Measurements from ENCODE around the gene GPR142.

The GPR142 gene

DNA sequence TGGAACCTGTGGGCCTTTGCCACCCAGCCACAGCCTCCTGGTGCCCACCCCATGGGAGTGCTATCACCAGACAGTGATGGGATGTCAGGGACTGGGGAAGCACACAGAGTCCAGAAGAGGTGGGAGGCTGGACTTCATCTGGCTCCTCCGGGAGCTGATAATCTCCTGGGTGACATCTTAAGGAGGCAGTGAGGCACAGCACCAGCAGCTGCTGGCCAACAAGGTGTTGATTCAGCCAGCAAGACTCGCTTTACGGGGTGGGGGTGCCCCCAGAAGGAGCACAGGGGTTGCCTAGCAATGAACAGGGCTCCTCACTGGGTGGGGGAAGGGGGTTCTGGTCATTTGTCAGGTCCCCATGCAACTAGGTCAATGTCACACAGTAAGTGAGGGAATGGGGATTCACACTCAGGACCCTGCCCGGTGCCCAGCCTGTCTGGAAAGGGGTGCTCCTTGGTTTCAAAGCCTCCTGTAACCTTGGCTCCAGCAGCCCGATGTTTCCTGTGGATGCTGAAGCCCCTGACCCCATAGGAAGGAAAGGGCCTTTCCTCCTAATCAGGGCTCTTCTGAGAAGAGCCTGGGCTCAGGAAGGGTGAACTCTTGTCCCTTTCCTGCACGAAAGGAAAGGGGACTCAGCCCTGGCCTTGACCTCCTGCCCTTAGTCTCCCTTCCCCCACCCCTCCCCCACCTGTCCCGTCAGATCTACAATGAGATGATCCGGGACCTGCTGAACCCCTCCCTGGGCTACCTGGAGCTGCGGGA, 23.6 kb upstream of the GPR142 start:
- no peak for DNase-seq

DNA sequence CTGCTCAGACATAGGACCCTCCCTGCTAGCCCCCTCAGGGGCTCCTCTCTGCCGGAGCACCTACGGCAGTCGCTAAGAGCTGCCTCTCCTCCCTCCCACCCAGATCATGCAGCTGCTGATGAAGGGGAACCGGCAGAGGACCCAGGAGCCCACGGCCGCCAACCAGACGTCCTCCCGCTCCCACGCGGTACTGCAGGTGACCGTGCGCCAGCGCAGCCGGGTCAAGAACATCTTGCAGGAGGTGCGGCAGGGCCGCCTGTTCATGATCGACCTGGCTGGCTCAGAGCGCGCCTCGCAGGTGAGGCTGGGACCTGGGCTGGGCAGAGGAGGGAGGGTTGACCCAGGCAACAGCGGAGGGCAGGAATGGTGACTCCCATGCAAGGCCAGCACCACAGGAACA, 22.6 kb upstream of the GPR142 start:
- DNase-seq: no peak

DNA sequence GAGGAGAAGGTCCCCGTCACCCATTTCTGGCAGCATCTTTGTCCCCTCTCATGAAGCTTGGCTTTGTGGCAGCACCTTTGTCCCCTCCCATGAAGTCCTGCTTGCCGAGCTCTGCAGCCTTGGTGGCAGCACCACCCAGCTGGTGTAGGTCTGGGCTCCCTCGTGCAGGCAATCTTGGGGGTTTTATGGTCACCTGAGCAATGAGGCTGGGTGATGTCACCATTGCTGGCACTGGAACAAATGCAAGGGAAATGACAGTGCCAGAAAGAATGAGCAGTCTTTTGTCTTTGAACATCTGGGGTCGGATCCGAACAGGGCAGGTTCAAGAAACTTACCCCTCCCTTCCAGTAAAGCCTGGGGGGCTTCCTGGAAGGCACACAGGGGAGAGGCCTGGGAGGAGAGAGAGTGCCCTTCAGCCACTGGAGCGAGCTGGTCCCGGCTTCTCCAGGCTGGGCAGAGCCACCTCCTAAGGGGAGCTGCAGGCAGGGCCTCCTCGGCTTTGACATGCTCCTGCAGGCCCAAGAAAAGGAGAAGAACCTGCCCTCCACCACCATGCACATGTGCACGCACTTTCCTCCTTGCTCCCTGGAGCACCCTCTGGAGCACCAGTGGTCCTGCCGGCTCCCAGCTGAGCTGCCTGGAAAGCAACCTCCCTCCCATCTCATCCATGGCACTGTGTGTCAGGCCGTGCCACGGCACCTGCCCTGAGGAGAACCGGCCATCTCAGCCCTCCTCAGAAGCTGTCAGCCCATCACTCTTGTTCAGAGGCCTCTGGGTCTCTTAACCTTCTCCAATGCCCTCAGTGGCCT, 21.7 kb upstream of the GPR142 start:
- peak in 1 of 56 donors; percentile 12 for DNase-seq

DNA sequence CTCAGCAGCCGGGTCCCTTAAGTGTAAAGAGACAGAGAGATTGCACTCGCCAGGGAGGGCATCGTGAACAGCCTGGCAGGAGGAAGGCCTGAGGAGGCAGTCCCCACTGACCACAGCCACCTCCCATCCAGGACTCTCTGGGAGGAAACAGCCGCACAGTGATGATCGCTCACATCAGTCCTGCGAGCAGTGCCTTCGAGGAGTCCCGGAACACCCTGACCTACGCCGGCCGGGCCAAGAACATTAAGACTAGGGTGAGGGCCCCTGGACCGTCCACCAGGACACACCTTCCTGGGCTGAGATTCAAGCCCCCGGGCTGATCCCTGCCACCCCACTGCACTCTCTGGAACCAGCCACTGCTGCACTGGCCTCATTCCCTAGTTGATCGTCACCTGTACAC, 19.7 kb upstream of the GPR142 start:
- no peak for DNase-seq

DNA sequence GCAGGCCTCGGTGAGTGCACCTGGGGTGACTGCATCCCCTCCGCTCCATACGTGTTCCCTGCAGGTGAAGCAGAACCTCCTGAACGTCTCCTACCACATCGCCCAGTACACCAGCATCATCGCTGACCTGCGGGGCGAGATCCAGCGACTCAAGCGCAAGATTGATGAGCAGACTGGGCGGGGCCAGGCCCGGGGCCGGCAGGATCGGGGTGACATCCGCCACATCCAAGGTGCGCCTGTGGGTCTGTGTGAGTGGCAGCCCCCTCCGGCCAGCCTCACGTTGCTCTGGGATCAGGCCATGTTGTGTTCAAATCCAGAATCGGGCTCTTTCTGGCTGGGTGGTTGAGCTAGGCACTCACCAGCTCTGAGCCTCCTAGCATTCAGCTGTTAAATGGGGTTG, 18.2 kb upstream of the GPR142 start:
- no peak for DNase-seq

DNA sequence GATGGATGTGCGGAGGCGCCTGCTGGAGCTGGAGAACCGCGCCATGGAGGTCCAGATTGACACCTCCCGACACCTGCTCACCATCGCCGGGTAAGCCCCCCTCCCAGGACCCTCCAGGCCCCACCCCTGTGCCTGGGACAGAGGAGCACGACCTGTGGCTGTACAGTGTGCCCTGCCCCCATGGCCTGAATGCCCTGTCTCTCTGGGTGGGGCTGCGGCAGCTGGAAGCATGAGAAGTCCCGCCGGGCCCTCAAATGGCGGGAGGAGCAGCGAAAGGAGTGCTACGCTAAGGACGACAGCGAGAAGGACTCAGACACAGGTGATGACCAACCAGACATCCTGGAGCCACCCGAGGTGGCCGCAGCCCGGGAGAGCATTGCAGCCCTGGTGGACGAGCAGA, 16.8 kb upstream of the GPR142 start:
- no peak for DNase-seq

DNA sequence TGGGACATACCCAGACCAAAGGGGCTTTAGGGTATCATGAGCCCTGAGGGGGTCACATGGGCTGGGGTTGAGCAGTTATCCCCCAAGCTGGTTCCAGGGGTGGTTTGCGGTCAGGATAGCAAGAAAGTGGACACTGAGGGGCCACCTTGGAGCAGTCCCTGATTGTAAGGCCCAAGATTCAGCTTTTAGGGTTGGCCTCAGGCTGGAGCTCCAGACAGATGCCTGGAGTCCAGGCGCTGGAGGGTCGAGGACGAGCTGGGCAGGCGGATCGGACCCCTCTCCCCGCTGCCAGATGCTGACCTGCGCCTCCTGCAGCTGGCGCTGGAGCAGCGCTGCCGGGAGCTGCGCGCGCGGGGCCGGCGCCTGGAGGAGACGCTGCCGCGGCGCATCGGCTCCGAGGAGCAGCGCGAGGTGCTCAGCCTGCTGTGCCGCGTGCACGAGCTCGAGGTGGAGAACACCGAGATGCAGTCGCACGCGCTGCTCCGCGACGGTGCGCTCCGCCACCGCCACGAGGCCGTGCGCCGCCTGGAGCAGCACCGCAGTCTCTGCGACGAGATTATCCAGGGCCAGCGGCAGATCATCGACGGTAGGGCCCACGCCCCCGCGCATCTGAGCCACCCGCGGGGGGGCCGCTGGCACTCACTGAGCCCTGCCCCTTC, 15.6 kb upstream of the GPR142 start:
- DNase-seq: peak in 1 of 56 donors; percentile 25

DNA sequence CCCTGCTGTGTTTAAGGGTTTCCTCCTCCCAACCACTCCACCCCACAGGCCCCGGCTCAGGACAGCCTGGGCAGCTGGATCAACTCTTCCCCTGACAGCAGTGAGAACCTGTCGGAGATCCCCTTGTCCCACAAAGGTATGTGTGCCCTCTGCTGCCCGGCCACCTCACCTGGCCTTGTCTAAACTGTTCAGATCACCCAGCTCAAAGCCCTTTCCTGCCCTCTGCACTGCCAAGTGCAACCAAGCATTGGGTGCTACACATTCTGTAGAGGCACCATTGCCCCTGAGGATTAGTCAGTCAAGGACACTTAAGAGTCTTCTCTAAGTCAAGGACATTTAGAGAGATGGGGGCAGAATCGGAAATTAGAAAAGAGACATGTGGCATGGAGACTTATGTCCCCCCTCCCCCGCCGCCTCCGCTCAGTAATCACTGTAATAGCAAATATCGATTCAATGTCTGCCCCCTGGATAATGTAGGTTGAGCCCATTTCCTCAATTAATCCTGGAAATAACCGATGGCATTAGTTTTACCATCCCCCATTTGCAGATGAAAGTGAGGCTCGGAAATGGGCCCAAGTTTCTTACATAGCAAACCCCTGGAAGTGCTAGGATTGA, 13.8 kb upstream of the GPR142 start:
- no peak for DNase-seq

DNA sequence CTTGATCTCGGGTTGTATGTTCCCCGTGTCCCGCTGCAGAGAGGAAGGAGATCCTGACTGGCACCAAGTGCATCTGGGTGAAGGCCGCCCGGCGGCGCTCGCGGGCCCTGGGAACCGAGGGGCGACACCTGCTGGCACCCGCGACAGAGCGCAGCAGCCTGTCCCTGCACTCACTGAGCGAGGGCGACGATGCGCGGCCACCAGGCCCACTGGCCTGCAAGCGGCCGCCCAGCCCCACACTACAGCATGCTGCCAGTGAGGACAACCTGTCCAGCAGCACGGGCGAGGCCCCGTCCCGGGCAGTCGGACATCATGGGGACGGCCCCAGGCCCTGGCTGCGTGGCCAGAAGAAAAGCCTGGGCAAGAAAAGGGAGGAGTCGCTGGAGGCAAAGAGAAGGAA, 13.2 kb upstream of the GPR142 start:
- peak in 22 of 56 donors; percentile 4 to 58 (median 18) for DNase-seq

DNA sequence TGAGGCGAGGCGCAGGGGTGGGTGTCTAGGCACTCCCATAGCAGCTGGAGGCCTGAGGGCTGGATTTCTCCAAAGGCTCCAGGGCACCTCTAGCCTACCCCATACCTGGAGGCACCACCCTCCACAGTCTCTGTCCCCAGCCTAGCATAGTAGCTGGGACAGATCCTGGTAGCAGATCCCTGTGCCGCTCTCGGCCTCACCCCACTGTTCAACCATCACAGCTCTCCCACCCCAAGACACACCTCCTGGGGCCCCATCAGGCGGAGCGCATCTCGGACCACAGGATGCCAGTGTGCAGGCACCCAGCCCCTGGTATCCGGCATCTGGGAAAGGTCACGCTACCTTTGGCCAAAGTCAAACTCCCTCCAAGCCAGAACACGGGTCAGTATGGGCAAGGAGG, 12.7 kb upstream of the GPR142 start:
- DNase-seq: no peak

DNA sequence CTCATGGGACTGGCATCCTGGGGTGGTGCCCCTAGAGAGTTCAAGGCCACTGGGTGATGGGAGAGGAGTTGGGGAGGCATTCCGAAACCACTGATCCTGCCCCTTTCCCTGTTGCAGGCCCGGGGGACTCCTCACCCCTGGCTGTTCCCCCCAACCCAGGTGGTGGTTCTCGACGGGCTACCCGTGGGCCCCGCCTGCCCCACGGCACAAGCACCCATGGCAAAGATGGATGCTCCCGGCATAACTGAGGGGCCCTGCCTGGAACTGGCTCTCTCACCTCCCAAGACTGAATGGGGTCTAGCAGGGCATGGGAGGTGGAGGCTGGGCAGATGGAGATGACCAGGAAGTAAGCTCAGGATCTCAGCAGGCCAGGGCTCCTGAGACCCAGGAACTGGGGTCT, 12.2 kb upstream of the GPR142 start:
- DNase-seq: no peak

DNA sequence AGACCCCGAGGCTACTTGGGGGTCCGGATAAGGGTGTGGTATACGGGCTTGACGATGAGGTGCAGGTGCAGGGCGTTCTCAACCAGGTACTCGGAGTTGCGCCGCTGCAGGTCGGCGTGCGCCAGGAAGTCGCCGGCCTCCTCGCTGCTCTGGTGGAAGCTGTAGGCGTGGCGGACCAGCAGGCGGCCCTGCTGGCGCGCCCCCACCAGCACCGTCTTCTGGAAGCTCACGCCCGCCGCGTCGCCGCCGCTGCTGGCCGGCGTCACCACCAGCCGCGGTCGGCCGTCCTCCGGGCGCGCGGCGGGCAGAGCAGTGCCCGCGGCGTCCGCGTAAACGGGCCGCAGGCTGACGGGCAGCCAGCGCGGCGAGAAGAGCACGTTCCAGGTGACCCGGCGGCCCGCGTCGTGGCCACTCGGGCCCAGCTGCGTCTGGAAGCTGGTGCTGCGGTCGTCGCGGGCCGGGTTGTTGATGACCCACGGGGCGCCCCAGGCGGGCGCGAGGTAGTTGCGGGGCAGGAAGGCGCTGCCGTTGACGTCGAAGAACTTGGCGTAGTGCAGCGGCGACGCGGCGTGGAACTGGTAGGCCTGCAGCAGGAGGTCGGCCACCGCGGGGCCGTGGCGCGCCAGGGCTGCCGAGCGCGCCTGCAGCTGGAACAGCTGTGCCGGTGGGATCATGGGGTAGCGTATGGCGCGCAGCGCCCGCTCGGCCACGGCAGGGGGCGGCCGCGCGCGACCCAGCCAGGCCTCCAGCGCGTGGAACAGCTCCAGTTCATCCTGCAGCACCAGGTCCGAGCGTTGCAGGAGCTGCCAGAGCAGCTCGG, 10.4 kb upstream of the GPR142 start:
- DNase-seq: no peak

DNA sequence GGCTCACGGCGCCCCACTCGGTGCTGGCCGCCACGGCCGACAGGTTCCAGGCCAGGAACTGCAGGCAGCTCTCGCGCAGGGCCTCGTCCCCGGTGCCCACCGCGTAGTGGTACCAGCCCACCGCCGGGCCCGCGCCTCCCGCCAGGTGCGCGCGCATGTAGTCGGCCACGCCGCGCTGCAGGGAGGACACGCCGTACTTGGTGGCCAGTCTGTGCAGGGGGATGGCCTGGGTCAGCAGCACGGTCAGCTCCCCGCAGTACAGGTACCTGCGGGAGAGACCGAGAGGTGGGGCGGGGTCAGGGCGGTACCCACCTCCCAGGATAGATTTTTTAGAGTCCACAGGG, 9.9 kb upstream of the GPR142 start:
- no peak for DNase-seq

DNA sequence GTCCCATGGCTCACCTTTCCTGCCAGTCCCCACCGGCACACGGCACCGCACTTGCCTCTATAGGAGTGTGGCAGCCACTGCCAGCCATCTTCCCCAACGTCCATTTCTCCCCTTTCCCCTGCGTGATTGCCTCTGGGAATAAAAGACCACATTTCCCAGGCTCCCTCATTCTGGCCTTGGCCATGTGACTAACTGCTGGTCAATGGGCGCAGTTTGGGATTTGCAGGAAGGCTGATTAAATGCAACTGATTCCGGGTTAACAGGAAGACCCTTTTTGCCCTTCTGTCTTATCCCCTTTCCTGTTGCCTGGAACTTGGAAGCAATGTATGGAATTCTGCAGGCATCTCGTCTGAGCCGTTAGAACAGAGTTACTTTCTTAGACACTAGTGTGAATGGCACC, 8.6 kb upstream of the GPR142 start:
- no peak for DNase-seq

DNA sequence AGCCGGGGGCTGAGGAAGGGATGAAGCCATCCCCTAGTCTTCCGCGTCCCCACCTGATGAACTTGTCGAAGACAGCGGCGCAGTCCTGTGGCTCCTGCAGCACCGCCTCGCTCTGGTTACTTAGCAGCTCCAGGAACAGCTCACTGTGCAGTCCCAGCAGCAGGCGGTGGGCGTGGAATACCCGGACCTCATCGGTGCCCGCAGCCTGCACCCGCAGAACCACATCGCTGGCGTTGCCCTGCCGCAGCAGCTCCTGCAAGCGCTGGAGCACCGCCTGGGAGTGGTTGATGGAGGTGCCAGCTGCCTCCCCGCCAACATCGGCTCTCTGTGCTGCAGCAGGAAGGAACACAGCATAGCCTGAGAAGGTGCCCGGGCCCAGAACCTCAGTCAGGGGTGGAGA, 7.4 kb upstream of the GPR142 start:
- no peak for DNase-seq

DNA sequence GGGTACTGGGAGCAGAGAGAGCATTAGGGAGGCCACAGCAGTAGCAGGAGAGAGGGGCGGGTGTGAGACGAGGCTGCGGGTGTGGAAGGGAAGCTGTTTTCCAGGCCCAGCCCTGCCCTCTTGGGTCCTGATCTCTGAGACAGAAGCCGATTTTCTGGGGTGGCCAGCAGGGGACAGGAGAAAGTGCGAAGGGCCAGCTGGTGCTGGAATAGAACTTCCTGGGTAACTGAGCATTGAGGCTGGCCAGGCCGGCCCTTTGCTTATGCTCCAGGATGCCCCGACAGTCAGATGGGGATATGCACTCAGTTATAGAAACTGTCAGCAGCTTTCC, 6.4 kb upstream of the GPR142 start:
- no peak for DNase-seq

DNA sequence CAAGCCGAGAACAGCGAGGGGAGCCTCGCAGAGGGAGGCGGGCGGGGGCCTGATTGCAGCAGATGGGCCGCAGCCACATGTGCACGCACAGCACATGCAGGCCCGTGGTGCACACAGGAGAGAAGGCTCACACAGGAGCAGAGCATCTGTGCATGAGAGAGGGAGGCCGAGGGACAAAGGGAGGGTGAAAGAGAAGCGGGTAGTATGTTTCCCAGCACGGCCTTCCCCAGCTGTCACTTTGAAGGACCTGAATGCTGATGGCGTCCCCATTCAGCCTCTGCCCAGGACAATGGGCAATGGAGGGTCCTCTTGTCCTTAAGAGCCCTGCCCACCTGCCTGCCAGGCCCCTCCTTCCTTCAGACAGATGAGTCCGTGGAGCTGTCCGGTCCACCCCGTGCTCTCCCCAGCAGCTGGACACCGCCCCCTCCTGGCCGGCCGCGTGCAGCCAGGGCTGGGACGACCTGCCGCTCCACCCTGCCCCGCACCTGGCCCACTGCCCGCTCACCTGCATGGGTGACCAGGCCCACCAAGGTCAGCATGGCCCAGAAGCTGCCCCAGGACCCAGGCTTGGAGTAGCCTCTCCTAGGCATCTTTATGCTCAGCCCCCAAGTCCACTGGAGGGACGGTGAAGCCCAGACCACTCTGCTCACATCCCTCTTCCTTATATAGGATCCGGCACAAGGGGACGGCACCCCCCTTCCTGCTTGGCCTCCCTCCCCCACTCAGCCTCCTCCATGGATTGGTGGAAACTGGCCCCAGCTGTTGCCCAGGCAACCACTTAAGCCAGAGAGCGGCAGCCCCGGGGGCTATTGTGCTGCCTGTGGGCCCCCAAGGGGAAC, 5.9 kb upstream of the GPR142 start, which contains the start of gene BTBD17:
Gene BTBD17 (minus strand): TSS at position 639 of the 839 bp plus-strand sequence. CDS start 49 bp downstream, at position 590.
- peak in 51 of 56 donors; percentile 26 to 84 (median 58) for DNase-seq

DNA sequence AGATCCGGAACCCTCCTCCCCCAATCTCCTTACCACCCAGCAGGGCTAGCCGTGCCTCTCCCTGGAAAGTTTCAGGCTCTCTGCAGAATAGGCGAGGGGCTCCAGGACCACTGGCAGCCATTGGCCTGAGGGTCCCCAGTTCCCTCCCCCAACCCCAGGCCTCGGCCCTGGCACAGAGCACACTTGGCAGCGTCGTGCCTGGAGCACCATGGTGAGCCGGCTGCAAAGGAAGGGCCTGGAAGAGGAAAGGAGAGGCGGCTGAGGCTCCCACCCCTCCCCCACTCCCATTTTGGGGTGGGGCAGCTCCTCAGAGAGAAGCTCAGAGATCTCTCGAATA, 5.3 kb upstream of the GPR142 start:
- peak in 11 of 56 donors; percentile 20 to 61 (median 53) for DNase-seq

DNA sequence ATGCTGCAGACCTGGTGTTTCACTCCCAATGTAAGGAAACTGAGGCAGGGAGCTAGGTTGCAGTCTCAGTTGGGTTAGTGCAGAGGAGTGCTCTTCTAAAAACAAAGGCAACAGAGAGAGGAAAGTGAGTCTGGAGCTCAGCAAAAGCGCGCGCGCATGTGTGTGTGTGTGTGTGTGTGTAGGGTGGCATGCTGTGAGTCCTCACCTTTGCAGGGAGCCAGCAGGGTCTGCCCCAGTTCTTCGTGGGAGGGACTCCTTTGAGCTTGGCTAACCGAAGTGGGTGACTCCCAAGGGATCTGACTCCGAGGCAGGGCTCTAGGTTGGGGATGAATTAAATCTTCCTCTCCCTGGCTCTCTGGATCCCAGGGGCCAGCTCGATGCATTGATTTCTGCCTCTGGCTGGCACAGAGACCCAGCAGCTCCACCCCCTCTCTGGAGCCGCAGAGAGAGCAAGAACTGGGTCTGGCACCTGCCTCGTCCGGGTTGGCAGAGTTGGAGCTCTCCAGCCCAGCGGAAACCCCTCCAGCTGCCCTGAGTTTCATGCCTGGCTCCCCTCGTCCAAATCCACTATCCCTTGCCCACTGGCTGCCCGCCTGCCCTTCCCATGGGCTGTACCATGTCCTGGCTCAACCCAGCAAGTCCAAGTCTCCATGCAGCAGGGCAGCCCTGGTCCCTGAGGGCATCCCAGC, 4.4 kb upstream of the GPR142 start:
- peak in 48 of 56 donors; percentile 11 to 82 (median 44) for DNase-seq
